Measurements from ENCODE around the gene GRIK3. TPM values are rescaled to one million over a fixed set of nuclear protein-coding genes. Genes with fewer than 3 reads are reported as not detected.

Gene GRIK3
- total and polyA plus RNA-seq, 2 of the 8 experiments (the other 6 are each of a cell fraction or from before 2014, with no cell fraction given): 2.1 to 3.4 TPM

- H2AK5ac ChIP-seq (ENCODE audit: low read depth, low read length): no peak overlapping the region
- no peak overlapping the region for H3K4me3 ChIP-seq (ENCODE audit: extremely low read depth in 1 of 4, insufficient read depth in 2 of 4, low read depth in 3 of 4, low read length in 4 of 4)
- no peaks in the 10 kb centered on the region for H3K79me1 ChIP-seq (ENCODE audit: low read depth, low read length)
- H4K91ac ChIP-seq (replicated peaks; ENCODE audit: insufficient read length, low read length): no peak overlapping the region
- H2AFZ ChIP-seq (ENCODE audit: low read length): no peak overlapping the region
- no peaks in the 10 kb centered on the region for H3K9me3 ChIP-seq (ENCODE audit: insufficient read depth in 2 of 2, low read depth in 1 of 2, low read length in 1 of 2)
- H3K36me3 ChIP-seq (ENCODE audit: control insufficient read depth in 2 of 4, insufficient read depth in 4 of 4, low read length in 3 of 4): no peaks in the 10 kb centered on the region
- no peak overlapping the region for H3K4me2 ChIP-seq (ENCODE audit: insufficient read depth in 1 of 2, low read depth in 2 of 2, low read length in 2 of 2)
- no peak overlapping the region for H3K9ac ChIP-seq (replicated peaks in 1 of 4; ENCODE audit: extremely low read depth in 1 of 4, low read depth in 3 of 4, low read length in 3 of 4)
- 0 out of 2 replicates have a peak overlapping the region, but pooled peaks have one; percentile 39 for H2BK12ac ChIP-seq (ENCODE audit: low read depth, low read length)
- H2BK20ac ChIP-seq (ENCODE audit: low read length): no peak overlapping the region
- no peaks in the 10 kb centered on the region for H3K79me2 ChIP-seq (ENCODE audit: control insufficient read depth in 1 of 2, insufficient read depth in 2 of 2, low read length in 2 of 2)
- DNase-seq (ENCODE audit: low read depth in 1 of 2, low spot score in 2 of 2): no peak
- H3K4me1 ChIP-seq (replicated peaks in 1 of 4; ENCODE audit: control insufficient read depth in 3 of 4, insufficient read depth in 4 of 4, low read length in 3 of 4): no peaks in the 10 kb centered on the region; a peak in 1 of 7 replicates
- H3K23ac ChIP-seq (ENCODE audit: insufficient read length): no peak overlapping the region
- ChIA-PET POLR2A (ENCODE audit: partially characterized antibody) (no interaction called here), CTCF (ENCODE audit: partially characterized antibody) (interaction anchor here (2.3 kb wide), 1 partner anchor 14 kb away, joined by 9 read pairs; no protein-coding TSS in a partner anchor)
- no peaks in the 10 kb centered on the region for H3K27me3 ChIP-seq (replicated peaks in 1 of 4; ENCODE audit: control insufficient read depth in 3 of 4, extremely low read depth in 1 of 4, insufficient read depth in 3 of 4, low read length in 3 of 4)
- no peak overlapping the region for H3K18ac ChIP-seq (ENCODE audit: extremely low read depth, low read length)
- no peak overlapping the region for H2BK5ac ChIP-seq (ENCODE audit: low read depth, low read length)
- no peak overlapping the region for H3K27ac ChIP-seq (ENCODE audit: low read depth, low read length)
- peak overlapping the region; percentile 34; the same call in 1 of the 2 replicates for H2BK15ac ChIP-seq (ENCODE audit: low read length)
- H4K5ac ChIP-seq (ENCODE audit: insufficient read length, low read depth, low read length): no peak overlapping the region
- peaks cover 7% of the 10 kb centered on the region; the same call in 1 of the 2 replicates for H3K23me2 ChIP-seq (ENCODE audit: low read depth, low read length)
- no peak overlapping the region for H3K14ac ChIP-seq (ENCODE audit: insufficient read length)
- FAIRE-seq: no peak
- no peak overlapping the region for H2BK120ac ChIP-seq (replicated peaks; ENCODE audit: low read depth, low read length)
- H4K20me1 ChIP-seq (replicated peaks in 1 of 2; ENCODE audit: control insufficient read depth in 1 of 2, insufficient read depth in 2 of 2, low read length in 2 of 2): peaks cover 0 to 5% of the 10 kb centered on the region in 2 experiments
- no peak overlapping the region for H4K8ac ChIP-seq (ENCODE audit: extremely low read depth, insufficient read depth, low read length)
- no peak overlapping the region for H3K4ac ChIP-seq (replicated peaks; ENCODE audit: insufficient read length, low read depth, low read length)
- no peak overlapping the region for H3K56ac ChIP-seq (replicated peaks; ENCODE audit: insufficient read length, low read depth, low read length)
- WGBS, 2 experiments (ENCODE audit: extremely low coverage in 1 of 2, insufficient coverage in 1 of 2, insufficient read length in 1 of 2, insufficient replicate concordance in 2 of 2, low coverage in 1 of 2, low lambda C conversion rate in 2 of 2, missing lambda C conversion rate in 1 of 2): 88% methylated on average over 12 of the region's 12 CpGs; no CpG with 5 or more reads in 1 of the 2 experiments
- TF ChIP-seq CREB1 (IDR thresholded peaks at IDR 0.05) (no peak), EGR1 (IDR thresholded peaks at IDR 0.05; ENCODE audit: borderline replicate concordance, low read depth, low read length) (no peak), CTCF (IDR thresholded peaks at IDR 0.05; ENCODE audit: control extremely low read depth in 1 of 3, insufficient read depth in 1 of 3, low read depth in 1 of 3, low read length in 3 of 3) (no peak), POLR2AphosphoS5 (IDR thresholded peaks at IDR 0.05; ENCODE audit: low read depth, low read length) (no peak), CBX8 (IDR thresholded peaks at IDR 0.05; ENCODE audit: borderline replicate concordance, low read depth, low read length) (no peak), SRF (IDR thresholded peaks at IDR 0.05; ENCODE audit: low read depth, low read length) (no peak), RAD21 (IDR thresholded peaks at IDR 0.05 in 1 of 2, conservative IDR thresholded peaks at IDR 0.05 in 1 of 2; ENCODE audit: low read depth in 2 of 2, low read length in 2 of 2) (no peak), MAX (IDR thresholded peaks at IDR 0.05) (no peak), SP4 (IDR thresholded peaks at IDR 0.05; ENCODE audit: low read length) (no peak), RBBP5 (IDR thresholded peaks at IDR 0.05; ENCODE audit: borderline replicate concordance, low read depth, low read length) (no peak), SP1 (IDR thresholded peaks at IDR 0.05; ENCODE audit: low read depth, low read length) (no peak), POU5F1 (IDR thresholded peaks at IDR 0.05; ENCODE audit: low read depth, low read length) (no peak)
Observed at GRCh38 chr1:36988741-36989193, 45.5 kb downstream of the GRIK3 start.
